ENCODE measurements around the gene CACNA2D1.

The CACNA2D1 gene

DNA sequence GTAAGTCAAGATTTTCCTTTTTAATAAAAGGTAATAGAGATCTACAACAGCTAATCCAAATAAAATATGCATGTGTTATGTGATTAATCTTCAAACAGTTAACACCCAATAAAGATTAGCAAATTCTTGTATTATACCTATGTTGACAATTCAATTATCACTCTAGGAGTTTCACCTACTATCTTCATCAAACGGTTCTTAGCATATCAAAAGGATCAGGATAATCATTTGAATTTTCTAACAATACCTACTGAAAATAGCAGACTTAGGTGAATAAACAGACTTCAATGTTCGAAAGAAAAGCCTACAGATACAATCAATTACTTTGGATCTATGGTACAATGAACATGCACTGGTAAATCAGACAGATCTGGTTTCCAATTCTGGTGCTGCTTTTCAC is 268.3 kb downstream of the CACNA2D1 start:
- TF ChIP-seq, protein P1, sequence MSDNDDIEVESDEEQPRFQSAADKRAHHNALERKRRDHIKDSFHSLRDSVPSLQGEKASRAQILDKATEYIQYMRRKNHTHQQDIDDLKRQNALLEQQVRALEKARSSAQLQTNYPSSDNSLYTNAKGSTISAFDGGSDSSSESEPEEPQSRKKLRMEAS (IDR thresholded peaks at IDR 0.05) = no peak
- TF ChIP-seq FOXM1 (IDR thresholded peaks at IDR 0.05; ENCODE audit: borderline replicate concordance, low read depth) (no peak), TEAD4 (IDR thresholded peaks at IDR 0.05) (no peak), NFIC (IDR thresholded peaks at IDR 0.05) (no peak), CREB1 (IDR thresholded peaks at IDR 0.05; ENCODE audit: low read depth) (no peak)
- TF ChIP-seq, protein P2, sequence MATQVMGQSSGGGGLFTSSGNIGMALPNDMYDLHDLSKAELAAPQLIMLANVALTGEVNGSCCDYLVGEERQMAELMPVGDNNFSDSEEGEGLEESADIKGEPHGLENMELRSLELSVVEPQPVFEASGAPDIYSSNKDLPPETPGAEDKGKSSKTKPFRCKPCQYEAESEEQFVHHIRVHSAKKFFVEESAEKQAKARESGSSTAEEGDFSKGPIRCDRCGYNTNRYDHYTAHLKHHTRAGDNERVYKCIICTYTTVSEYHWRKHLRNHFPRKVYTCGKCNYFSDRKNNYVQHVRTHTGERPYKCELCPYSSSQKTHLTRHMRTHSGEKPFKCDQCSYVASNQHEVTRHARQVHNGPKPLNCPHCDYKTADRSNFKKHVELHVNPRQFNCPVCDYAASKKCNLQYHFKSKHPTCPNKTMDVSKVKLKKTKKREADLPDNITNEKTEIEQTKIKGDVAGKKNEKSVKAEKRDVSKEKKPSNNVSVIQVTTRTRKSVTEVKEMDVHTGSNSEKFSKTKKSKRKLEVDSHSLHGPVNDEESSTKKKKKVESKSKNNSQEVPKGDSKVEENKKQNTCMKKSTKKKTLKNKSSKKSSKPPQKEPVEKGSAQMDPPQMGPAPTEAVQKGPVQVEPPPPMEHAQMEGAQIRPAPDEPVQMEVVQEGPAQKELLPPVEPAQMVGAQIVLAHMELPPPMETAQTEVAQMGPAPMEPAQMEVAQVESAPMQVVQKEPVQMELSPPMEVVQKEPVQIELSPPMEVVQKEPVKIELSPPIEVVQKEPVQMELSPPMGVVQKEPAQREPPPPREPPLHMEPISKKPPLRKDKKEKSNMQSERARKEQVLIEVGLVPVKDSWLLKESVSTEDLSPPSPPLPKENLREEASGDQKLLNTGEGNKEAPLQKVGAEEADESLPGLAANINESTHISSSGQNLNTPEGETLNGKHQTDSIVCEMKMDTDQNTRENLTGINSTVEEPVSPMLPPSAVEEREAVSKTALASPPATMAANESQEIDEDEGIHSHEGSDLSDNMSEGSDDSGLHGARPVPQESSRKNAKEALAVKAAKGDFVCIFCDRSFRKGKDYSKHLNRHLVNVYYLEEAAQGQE (IDR thresholded peaks at IDR 0.05; ENCODE audit: low read depth) = no peak

DNA sequence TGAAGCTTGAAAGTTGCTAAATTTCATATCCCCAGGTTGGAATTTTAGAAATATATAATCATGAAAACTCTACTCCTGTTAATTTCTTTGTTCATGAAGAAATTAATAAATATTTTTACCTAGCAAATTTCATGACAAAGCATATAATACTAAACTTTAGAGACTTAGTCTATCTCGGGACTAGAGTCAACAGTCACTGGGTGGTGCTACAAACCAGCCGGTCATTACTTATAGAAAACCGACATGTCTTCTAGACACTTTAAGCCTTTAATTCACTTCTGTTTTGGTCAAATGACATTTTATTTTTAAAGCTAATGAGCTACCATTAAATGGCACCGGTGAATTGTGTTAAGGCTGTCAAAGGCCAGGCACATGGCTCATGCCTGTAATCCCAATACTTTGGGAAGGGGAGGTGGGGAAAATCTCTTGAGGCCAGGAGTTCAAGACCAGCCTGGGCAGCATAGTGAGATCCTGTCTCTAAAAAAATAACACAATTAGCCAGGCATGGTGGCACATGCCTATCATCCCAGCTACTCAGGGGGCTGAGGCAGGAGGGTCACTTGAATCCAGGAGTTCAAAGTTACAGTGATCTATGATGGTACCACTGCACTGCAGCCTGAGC is 270.1 kb downstream of the CACNA2D1 start:
- no peak for TF ChIP-seq FOXM1 (IDR thresholded peaks at IDR 0.05; ENCODE audit: borderline replicate concordance, low read depth)
- no peak for TF ChIP-seq ZBTB7A (IDR thresholded peaks at IDR 0.05; ENCODE audit: low read depth)
- TF ChIP-seq, protein P3, sequence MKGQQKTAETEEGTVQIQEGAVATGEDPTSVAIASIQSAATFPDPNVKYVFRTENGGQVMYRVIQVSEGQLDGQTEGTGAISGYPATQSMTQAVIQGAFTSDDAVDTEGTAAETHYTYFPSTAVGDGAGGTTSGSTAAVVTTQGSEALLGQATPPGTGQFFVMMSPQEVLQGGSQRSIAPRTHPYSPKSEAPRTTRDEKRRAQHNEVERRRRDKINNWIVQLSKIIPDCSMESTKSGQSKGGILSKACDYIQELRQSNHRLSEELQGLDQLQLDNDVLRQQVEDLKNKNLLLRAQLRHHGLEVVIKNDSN (IDR thresholded peaks at IDR 0.05) = no peak
- no peak for TF ChIP-seq TEAD4 (IDR thresholded peaks at IDR 0.05)
- TF ChIP-seq YY1 (IDR thresholded peaks at IDR 0.05; ENCODE audit: low read depth) = no peak

DNA sequence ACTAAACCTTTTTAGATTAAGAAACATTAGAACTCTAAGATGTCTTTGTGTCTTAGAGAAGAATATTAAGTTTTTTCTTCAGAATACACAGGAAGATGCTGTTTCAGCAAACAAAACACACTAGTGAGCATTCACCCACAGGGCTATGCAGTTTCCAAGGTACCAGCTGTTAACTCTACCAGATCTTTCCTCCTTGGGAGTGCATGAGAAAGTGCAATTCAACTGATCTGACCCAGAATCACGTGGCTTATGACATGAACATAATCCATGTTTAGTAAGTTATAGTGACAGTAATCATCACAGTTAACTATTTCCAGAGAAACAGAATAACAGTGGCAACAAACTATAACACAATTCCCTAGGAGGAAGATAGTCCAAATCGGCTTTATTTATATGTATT is 270.7 kb downstream of the CACNA2D1 start:
- no peak for TF ChIP-seq RAD21 (IDR thresholded peaks at IDR 0.05; ENCODE audit: low read depth)
- no peak for TF ChIP-seq FOXM1 (IDR thresholded peaks at IDR 0.05; ENCODE audit: borderline replicate concordance, low read depth)
- no peak for TF ChIP-seq TCF12 (IDR thresholded peaks at IDR 0.05; ENCODE audit: low read depth)
- no peak for TF ChIP-seq EP300 (IDR thresholded peaks at IDR 0.05; ENCODE audit: borderline replicate concordance)
- TF ChIP-seq, protein P3 (IDR thresholded peaks at IDR 0.05) = no peak
- TF ChIP-seq, protein P2 (IDR thresholded peaks at IDR 0.05; ENCODE audit: low read depth) = no peak
- no peak for TF ChIP-seq CREB1 (IDR thresholded peaks at IDR 0.05; ENCODE audit: low read depth)
- TF ChIP-seq, protein P1 (IDR thresholded peaks at IDR 0.05) = no peak
- no peak for TF ChIP-seq YY1 (IDR thresholded peaks at IDR 0.05; ENCODE audit: low read depth)
- no peak for TF ChIP-seq EGR1 (IDR thresholded peaks at IDR 0.05)
- no peak for TF ChIP-seq ZBTB7A (IDR thresholded peaks at IDR 0.05; ENCODE audit: low read depth)
- TF ChIP-seq TEAD4 (IDR thresholded peaks at IDR 0.05) = no peak
- TF ChIP-seq TAF1 (IDR thresholded peaks at IDR 0.05; ENCODE audit: low read depth) = no peak
- TF ChIP-seq CEBPB (IDR thresholded peaks at IDR 0.05) = no peak
- TF ChIP-seq NFIC (IDR thresholded peaks at IDR 0.05) = no peak

DNA sequence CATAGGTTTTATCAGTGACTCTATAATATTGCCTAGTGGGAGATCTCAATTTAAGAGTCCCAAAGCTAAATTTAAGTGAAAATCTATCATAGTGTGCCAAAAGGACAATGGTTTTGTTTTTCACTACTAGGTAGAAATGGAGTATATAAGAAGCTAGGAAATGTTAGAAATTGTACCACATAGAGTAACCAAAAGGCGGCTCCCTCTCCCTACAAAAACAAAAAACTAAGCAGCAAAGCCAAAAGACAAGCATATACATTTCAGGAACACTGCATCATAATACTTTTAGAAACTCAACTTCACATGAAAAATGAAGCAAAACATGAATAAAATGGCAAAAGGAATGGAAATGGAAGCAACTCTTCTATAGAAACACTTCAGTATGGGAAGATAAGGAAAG is 271.6 kb downstream of the CACNA2D1 start:
- TF ChIP-seq, protein P2 (IDR thresholded peaks at IDR 0.05; ENCODE audit: low read depth) = no peak
- no peak for TF ChIP-seq CEBPB (IDR thresholded peaks at IDR 0.05)

DNA sequence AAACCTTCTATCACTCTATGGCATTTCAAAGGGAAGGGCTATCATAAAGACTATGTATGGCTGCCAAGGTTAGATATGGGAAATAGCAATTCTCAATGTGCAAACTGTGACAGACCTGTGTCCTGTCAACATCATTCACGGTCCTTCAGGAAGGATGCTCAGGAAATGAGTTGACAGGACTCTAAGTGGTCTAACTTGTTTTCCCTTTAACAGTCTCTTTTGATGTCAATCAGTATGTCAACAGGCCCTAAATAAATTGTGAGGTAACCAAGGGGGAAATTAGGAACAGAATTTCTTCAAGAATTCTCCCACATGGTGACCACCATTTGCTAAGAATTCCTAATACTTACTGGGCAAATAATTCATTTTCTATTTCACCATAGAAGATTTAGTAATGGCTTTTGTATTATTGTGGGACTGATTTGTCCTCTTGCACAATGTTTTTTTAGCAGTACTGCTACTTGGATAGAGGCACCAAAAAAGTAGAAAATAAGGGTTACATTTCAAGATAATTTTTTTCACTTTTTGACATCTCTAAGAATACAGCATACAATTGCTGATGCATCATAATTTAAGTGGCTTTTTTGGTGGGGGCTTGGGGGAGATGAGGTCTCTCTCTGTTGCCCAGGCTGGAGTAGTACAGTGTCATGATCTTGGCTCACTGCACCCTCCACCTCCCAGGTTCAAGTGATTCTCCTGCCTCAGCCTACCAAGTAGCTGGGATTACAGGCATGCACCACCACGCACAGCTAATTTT is 275.8 kb downstream of the CACNA2D1 start:
- TF ChIP-seq RAD21 (IDR thresholded peaks at IDR 0.05; ENCODE audit: low read depth) = no peak
- TF ChIP-seq, protein P1 (IDR thresholded peaks at IDR 0.05) = no peak
- TF ChIP-seq, protein P3 (IDR thresholded peaks at IDR 0.05) = no peak
- no peak for TF ChIP-seq TCF12 (IDR thresholded peaks at IDR 0.05; ENCODE audit: low read depth)
- no peak for TF ChIP-seq TEAD4 (IDR thresholded peaks at IDR 0.05)
- TF ChIP-seq CREB1 (IDR thresholded peaks at IDR 0.05; ENCODE audit: low read depth) = no peak
- no peak for TF ChIP-seq FOXM1 (IDR thresholded peaks at IDR 0.05; ENCODE audit: borderline replicate concordance, low read depth)
- TF ChIP-seq EP300 (IDR thresholded peaks at IDR 0.05; ENCODE audit: borderline replicate concordance) = no peak
- TF ChIP-seq ZBTB7A (IDR thresholded peaks at IDR 0.05; ENCODE audit: low read depth) = no peak
- TF ChIP-seq, protein P2 (IDR thresholded peaks at IDR 0.05; ENCODE audit: low read depth) = no peak
- no peak for TF ChIP-seq YY1 (IDR thresholded peaks at IDR 0.05; ENCODE audit: low read depth)
- no peak for TF ChIP-seq EGR1 (IDR thresholded peaks at IDR 0.05)
- TF ChIP-seq CEBPB (IDR thresholded peaks at IDR 0.05) = no peak
- no peak for TF ChIP-seq NFIC (IDR thresholded peaks at IDR 0.05)
- no peak for TF ChIP-seq TAF1 (IDR thresholded peaks at IDR 0.05; ENCODE audit: low read depth)

Data from Ishikawa (cell line).